Uterus (tissue), 4 donors: Measurements from ENCODE around the gene DMBX1. TPM values are rescaled to one million over a fixed set of nuclear protein-coding genes. Genes with fewer than 3 reads are reported as not detected.
A peak's percentile ranks its signal among the peaks of the same experiment; 100 is the strongest.

ENCODE experiments used
- DNase-seq, 2 donors: peaks; one replicate each; pipeline ENCODE4 v3.0.0-alpha.2; 2019 to 2020
- H3K27ac ChIP-seq, 2 donors: fragments of 200-600 bp; sonication (generic); 1 replicate in 1 of 2; 2 replicates in 1 of 2; pipeline ENCODE4 v1.5.1; 2016 to 2018
- H3K27me3 ChIP-seq, 2 donors: fragments of 200-600 bp; sonication (generic); one replicate each; pipeline ENCODE4 v1.5.1; 2018 to 2019; ENCODE audit warnings: control low read depth in 1 of 2
- H3K36me3 ChIP-seq, 2 donors: fragments of 200-600 bp; sonication (generic); one replicate each; pipeline ENCODE4 v1.5.1; 2019; ENCODE audit warnings: control low read depth in 1 of 2
- H3K4me1 ChIP-seq, 2 donors: fragments of 200-600 bp; sonication (generic); one replicate each; pipeline ENCODE4 v1.5.1; 2018 to 2019; ENCODE audit warnings: control low read depth in 1 of 2
- H3K4me3 ChIP-seq, 2 donors: fragments of 200-600 bp; sonication (generic); 1 replicate in 1 of 2; 2 replicates in 1 of 2; pipeline ENCODE4 v1.5.1; 2018 to 2019; ENCODE audit warnings: mild to moderate bottlenecking in 1 of 2
- H3K9me3 ChIP-seq, 2 donors: fragments of 200-600 bp; sonication (generic); one replicate each; pipeline ENCODE4 v1.5.1; 2019; ENCODE audit warnings: control low read depth in 1 of 2
- CTCF ChIP-seq, 4 experiments: fragments of 200-600 bp in 2 of 4; fragments of 450-650 bp in 2 of 4; sonication (generic) in 2 of 4; IDR thresholded peaks; one replicate each; pipeline ENCODE4 v1.5.1; 2016 to 2019; ENCODE audit warnings: antibody characterized with exemption in 4 of 4, mild to moderate bottlenecking in 2 of 4, moderate library complexity in 1 of 4
- POLR2A ChIP-seq, 2 donors: fragments of 450-650 bp; IDR thresholded peaks; one replicate each; pipeline ENCODE4 v1.6.1; 2016; ENCODE audit warnings: antibody characterized with exemption in 2 of 2, mild to moderate bottlenecking in 1 of 2, moderate library complexity in 1 of 2
- intact Hi-C: fragments of 100-400 bp; cut with DNase I; formaldehyde crosslinking; loops from one replicate; pipeline ENCODE4 v1.15.1; 2023; ENCODE audit warnings: low total_unique reads
- total RNA-seq, 4 donors: library from RNA; depleted of rRNA in 3 of 4; stranded (reverse); fragments of >200 nt in 3 of 4; gene quantifications; one replicate each; pipeline versions ENCODE4 v1.1.0 to v1.2.4, GENCODE V29; 2014 to 2023
- donor health status: DM: yes; HTN: yes; CAD: no.

The DMBX1 gene
- total RNA-seq, 4 donors from 2014 or later, result 0.07 TPM; not detected in 3

DNA sequence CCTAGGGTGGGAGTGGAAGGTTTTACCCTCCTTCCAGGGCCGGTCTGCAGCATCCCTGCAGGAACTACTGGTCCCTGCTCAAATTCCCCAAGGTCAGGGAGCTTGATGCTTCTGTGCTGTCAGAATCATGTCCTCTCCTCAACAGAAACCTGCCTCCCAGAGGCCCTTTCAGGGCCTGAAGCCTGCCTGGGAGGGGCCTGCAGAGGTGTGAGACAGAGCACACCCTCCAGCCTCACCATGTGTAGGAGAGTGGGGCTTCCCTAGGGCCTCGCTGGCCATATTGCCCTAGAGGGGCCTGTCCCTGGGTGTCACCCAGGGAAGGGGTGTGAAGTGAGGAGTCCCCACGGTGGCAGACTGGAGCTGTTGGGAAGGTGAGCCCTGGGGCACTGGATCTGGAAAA, 40.7 kb downstream of the DMBX1 start:
- Histone ChIP-seq H3K4me1 (no peaks in the 10 kb centered on the region), H3K9me3 (no peaks in the 10 kb centered on the region), H3K4me3 (no peak overlapping the region), H3K27me3 (no peaks in the 10 kb centered on the region), H3K36me3 (no peaks in the 10 kb centered on the region), H3K27ac (no peak overlapping the region)
- intact Hi-C loops, result no loop called here
- DNase-seq, result no peak
- TF ChIP-seq POLR2A (IDR thresholded peaks at IDR 0.05), result no peak
- no peak for TF ChIP-seq CTCF (IDR thresholded peaks at IDR 0.05)

- no peaks in the 10 kb centered on the region for H3K36me3 ChIP-seq
- H3K4me3 ChIP-seq, result no peak overlapping the region
- intact Hi-C loops, result no loop called here
- H3K27ac ChIP-seq, result no peak overlapping the region
- no peaks in the 10 kb centered on the region for H3K9me3 ChIP-seq
- H3K4me1 ChIP-seq, result no peaks in the 10 kb centered on the region
- DNase-seq, result no peak
- TF ChIP-seq POLR2A (IDR thresholded peaks at IDR 0.05) (no peak), CTCF (IDR thresholded peaks at IDR 0.05) (no peak)
- H3K27me3 ChIP-seq, result no peaks in the 10 kb centered on the region
Observed at GRCh38 chr1:46530791-46531409, 41.3 kb downstream of the DMBX1 start.

DNA sequence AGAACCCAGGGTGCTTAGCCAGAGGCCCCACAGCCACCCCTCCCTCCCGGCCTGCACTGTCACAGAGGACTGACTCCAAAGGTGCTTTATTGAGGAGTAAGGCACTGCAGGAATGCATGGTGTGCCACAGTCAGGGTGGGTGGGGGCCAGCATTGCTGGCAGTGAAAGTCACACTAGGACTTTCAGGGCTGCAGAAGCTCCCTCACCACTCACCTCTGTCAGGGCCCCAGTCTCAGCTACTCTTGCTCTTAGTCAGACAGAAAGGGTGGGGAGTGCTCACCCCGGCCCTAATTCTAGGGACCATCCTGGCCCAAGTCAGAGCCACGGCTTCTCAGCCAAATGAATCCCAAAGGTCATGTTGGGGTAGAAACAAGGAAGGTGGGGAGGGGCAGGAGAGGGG, 42.5 kb downstream of the DMBX1 start:
- H3K4me1 ChIP-seq, result no peaks in the 10 kb centered on the region
- DNase-seq, result no peak
- no peaks in the 10 kb centered on the region for H3K36me3 ChIP-seq
- no peak overlapping the region for H3K27ac ChIP-seq
- no peaks in the 10 kb centered on the region for H3K27me3 ChIP-seq
- H3K4me3 ChIP-seq, result no peak overlapping the region
- no peaks in the 10 kb centered on the region for H3K9me3 ChIP-seq
- intact Hi-C loops, result no loop called here
- no peak for TF ChIP-seq POLR2A (IDR thresholded peaks at IDR 0.05)
- TF ChIP-seq CTCF (IDR thresholded peaks at IDR 0.05), result no peak

GRCh38 chr1:46532498-46533178, 43.0 kb downstream of the DMBX1 start:
- Histone ChIP-seq H3K27me3 (no peaks in the 10 kb centered on the region), H3K9me3 (no peaks in the 10 kb centered on the region), H3K36me3 (no peaks in the 10 kb centered on the region), H3K4me1 (no peaks in the 10 kb centered on the region), H3K27ac (peak overlapping the region; percentile 62 to 68), H3K4me3 (peak overlapping the region; percentile 7 to 40)
- TF ChIP-seq POLR2A (IDR thresholded peaks at IDR 0.05) (peak in 1 of 2 donors; percentile 18), CTCF (IDR thresholded peaks at IDR 0.05) (peak; percentile 41 to 66 (median 58))
- DNase-seq, result peak; percentile 32 to 58
- intact Hi-C loops, result no loop called here

GRCh38 chr1:46533179-46533864, 43.7 kb downstream of the DMBX1 start:
- H3K27me3 ChIP-seq, result no peaks in the 10 kb centered on the region
- intact Hi-C loops, result no loop called here
- peak overlapping the region; percentile 7 to 40 for H3K4me3 ChIP-seq
- DNase-seq, result peak in 1 of 2 donors; percentile 23
- TF ChIP-seq CTCF (IDR thresholded peaks at IDR 0.05) (no peak), POLR2A (IDR thresholded peaks at IDR 0.05) (no peak)
- H3K36me3 ChIP-seq, result no peaks in the 10 kb centered on the region
- H3K9me3 ChIP-seq, result no peaks in the 10 kb centered on the region
- peak overlapping the region; percentile 62 to 68 for H3K27ac ChIP-seq
- no peaks in the 10 kb centered on the region for H3K4me1 ChIP-seq
